HG02642 (cell line): ENCODE results near the gene SLAMF7.

ENCODE experiments used
- ATAC-seq: cut with Tn5 transposase; IDR thresholded peaks from one replicate; pipeline ENCODE4 v1.9.1; 2021; ENCODE audit warnings: mild to moderate bottlenecking; ENCODE audit not compliant: unreplicated experiment, poor library complexity

SLAMF7 gene

GRCh38 chr1:160797271-160797709, 58.2 kb downstream of the SLAMF7 start:
- ATAC-seq, result no peak

GRCh38 chr1:160797861-160798273, 58.8 kb downstream of the SLAMF7 start:
- ATAC-seq, result no peak

GRCh38 chr1:160798439-160798838, 59.4 kb downstream of the SLAMF7 start:
- no peak for ATAC-seq

GRCh38 chr1:160799641-160800040, 60.6 kb downstream of the SLAMF7 start:
- ATAC-seq, result no peak

GRCh38 chr1:160800142-160800541, 61.1 kb downstream of the SLAMF7 start:
- ATAC-seq, result no peak

- ATAC-seq, result no peak
These were observed 61.8 kb downstream of the SLAMF7 start for GRCh38 chr1:160800645-160801408.

GRCh38 chr1:160801836-160802580, 63.0 kb downstream of the SLAMF7 start:
- no peak for ATAC-seq
